GM12892 (cell line): ENCODE data around the gene UBE2L6.

Experiments used
- POLR2A ChIP-seq: IDR thresholded peaks from 2 replicates; pipeline ENCODE4 v1.6.1; 2011; ENCODE audit warnings: low read depth, low read length, control low read depth
- POLR2AphosphoS5 ChIP-seq: IDR thresholded peaks from 2 replicates; pipeline ENCODE4 v1.6.1; 2011; ENCODE audit warnings: low read depth, low read length, control low read depth

DNA sequence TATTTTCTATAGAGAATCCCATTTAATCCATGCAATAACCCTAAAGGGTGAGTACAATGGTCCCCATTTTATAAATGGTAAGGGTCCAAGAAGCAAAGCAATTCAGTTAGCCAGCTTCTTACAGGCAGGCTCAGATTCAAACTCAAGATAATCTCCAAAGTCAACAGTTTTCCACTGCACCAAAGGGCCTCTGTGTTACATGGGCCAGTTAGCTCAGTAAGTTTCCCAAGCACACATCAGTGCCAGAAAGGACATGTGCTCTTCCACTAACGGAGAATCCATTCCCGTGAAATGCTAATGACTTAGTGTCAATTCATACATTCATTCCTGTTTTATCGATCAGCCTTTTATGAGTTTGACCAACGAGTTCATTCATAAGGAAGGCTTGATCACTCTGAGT, 63.0 kb downstream of the UBE2L6 start:
- no peak for TF ChIP-seq POLR2AphosphoS5
- no peak for TF ChIP-seq POLR2A
